Measurements from ENCODE around the gene MDM1. TPM values are rescaled to one million over a fixed set of nuclear protein-coding genes. Genes with fewer than 3 reads are reported as not detected.

MDM1 gene
- total RNA-seq, 1 donor from 2014 or later = 7.3 TPM

DNA sequence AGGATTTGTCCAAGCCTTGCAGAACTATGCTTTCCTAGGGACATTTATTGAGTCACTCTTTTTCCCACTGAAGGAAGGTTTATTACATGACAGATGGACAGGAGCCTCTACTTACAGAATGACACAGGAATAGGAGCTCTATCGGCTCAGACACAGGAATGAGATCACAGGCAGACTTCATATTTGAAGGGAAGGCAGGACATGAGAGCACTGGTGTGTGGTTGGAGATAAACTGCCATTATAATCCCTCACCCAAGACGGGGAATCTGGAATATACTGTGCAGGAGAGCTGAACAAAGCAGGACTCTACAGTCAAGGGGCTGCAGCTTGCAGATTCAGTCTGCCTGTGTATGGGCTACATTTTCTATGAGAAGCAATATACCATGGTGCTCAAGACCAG, 51.9 kb downstream of the MDM1 start:
- no peak for DNase-seq (ENCODE audit: low read depth)

DNA sequence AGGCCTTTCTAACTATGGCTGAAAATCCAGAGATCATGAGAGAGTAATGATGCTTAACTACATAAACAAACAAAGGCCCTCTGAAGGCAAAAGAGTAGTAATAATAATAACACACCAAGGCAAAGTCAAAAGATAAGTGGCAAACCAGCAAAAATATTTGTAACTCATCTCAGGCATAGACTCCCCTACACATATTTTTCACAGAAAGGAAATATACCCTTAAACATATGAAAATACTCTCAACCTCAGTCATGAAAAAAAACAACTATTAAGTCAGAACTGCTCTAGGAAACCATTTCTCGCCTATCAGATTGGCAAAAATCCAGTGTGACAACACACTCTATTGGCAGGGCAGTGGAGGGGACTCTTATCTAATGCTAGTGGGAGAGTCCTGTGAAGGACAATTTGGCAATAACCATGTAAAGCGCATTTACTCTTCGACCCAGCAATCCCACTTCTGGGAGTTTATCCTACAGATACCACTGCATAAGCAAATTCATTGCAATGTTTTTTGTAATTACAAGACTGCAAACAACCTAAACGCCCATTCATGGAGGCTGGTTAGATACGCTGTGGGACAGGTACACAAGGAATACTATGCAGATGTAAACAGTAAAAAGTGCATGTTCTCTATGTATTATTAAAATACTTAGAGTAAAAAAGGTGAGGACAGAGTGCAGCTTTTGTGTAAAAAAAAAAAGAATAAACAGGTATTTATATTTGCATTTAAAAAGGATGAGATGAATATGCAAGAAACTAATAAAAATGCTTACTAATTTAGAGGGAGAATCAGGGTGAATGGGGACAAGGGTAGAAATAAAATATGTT, 52.7 kb downstream of the MDM1 start:
- DNase-seq (ENCODE audit: low read depth) = no peak

DNA sequence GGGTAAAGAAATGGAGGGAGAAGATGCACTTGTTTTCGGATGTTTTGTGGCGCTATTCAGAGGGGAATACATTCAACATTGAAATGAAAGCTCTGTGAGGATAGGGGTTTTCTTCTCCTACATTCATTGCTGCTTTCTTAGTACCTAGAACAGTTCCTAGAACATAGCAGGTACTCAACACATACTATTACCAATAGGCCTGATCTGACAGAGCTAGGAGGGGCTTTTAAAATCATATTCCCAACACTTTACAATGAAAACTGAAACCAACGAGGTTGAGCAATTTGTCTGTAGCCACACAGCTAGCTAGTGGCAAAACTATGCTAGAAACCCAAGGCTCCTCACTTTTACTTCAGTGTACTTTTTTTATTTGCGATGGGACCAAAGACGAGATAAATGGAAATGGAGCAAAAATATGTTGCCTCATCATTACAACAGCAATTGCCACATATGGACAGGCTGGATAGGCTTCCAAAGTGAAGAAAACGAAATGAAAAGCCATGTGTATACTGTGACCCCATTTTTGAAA, 55.7 kb downstream of the MDM1 start:
- no peak for DNase-seq (ENCODE audit: low read depth)

DNA sequence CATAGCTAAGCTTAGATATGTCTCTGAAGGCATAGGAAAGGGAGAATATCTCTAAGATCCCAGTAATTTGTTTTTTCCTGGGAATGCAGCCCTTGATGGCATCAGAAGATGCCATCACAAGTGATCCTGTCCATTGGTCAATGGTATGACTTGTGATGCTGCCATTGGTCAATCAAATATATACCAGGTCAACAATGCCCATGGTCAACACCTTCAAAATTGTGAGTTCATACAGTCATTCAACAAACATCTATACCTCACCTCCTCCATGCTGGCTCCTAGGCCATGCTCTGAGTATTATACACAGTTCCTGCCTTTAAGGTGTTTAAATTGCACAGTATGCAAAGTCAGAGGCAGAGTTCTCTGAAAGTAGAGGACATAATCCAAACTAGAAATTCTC, 59.4 kb downstream of the MDM1 start:
- no peak for DNase-seq (ENCODE audit: low read depth)

DNA sequence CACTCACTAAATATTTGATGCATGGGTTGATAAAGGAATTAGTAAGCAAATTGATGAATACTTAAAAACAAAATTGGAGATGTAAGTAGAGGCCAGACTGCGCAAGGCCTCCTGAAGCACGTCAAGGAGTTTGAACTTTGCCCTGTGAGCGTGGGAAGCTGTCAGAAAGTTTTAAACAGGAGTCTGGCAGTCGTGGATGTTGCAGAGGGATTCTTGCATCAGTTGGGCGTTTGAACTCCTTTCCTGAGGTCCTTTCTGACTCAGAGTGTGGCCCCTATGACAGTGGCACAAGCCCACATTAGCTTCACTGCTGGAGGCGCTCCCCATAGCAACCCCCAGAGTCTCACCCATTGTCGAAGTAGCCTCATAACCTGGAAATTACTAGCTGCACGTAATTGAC, 60.8 kb downstream of the MDM1 start:
- no peak for DNase-seq (ENCODE audit: low read depth)

DNA sequence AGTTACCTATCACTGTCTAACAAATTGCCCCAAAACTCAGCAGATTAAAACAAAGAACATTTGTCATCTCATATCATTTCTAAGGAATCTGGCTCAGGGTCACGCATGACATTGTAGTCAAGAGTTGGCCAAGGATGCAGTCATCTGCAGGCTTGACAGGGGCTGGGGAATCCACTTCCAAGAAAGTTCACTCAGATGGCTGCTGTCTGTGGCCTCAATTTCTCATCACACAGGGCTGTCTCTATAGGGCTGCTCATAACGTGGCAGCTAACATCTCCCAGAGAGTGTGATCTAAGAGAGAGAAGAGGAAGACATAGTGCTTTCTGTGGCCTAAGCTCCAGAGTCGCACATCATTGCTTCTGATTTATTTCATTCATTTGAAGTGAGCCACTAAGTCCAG, 61.8 kb downstream of the MDM1 start:
- DNase-seq (ENCODE audit: low read depth) = no peak

DNA sequence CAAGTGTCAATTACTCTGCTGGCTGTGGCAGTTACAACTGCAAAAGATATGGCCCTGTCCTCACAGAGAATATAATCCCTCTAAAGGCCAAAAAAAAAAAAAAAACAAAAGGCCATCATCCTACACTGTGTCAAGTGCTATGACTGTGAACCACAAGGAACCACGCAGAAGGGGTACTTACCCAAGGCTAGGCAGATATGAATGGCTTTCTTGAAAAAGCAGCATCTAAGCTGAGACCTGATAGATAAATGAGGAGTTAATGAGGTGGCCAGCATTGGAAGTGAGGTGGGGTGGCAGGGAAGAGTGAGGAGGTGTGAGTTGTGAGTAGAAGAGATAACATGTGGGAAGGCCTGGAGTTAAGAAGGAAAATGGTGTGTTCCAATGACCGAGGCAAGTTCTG, 62.4 kb downstream of the MDM1 start:
- DNase-seq (ENCODE audit: low read depth) = no peak

DNA sequence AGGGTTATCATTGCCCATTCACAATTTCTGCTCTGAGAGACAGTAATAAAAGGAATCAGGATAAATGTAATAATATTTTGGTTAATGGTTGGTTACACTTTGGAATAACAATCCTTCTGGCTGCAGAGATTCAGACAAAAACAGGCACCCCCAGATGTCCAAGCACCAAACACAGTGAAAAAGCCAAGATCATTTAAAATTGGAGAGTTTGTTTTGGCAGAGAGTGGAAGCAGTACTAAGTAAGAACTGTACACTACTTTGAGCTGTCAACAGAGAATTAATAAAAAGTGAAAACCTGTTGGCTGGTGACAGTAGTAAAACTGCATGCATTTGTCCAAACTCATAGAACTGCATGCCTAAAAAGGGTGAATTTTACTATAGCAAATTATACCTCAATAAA, 63.2 kb downstream of the MDM1 start:
- DNase-seq (ENCODE audit: low read depth) = no peak

DNA sequence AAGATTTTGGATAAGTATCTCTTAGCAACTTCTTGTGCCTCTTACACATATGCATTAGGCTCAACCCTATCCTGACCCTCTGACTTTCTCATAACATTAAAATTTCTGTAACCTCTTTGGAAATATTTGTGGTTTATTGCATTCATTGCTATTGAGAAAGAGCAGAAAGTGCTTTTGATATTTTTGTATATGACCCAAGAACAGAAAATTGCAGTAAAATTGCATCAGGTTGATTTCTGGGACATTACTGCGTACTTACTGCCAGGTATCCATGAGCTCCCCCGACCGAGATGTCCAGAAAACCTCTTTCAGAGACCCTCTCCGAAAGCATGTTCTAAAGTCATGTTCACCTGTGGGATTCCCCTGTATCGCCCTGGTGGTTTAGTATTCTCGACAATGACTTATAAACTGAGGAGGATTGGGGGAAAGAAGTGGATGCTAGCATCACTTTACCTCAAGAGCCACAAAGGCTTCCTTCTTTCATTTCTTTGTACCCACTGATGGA, 64.2 kb downstream of the MDM1 start:
- no peak for DNase-seq (ENCODE audit: low read depth)

DNA sequence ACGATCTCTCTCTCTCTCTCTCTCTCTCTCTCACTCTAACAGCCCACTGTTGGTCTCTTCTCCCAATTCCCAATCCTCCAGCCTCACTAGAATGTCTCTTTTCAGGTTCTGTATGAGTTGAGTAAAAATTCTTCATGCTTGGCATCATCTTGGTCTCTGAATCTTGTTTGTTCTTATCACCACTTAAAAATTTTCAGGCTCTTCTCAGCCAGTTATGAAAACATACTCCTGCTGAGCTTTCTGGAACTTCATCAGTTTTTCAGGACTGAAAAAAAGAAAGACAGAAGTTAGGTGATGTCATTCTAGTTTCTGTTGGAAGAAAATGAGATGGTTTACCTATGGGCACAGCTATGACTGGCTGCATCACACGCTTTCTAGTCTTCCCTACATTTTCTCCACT, 67.3 kb downstream of the MDM1 start:
- DNase-seq (ENCODE audit: low read depth) = no peak

DNA sequence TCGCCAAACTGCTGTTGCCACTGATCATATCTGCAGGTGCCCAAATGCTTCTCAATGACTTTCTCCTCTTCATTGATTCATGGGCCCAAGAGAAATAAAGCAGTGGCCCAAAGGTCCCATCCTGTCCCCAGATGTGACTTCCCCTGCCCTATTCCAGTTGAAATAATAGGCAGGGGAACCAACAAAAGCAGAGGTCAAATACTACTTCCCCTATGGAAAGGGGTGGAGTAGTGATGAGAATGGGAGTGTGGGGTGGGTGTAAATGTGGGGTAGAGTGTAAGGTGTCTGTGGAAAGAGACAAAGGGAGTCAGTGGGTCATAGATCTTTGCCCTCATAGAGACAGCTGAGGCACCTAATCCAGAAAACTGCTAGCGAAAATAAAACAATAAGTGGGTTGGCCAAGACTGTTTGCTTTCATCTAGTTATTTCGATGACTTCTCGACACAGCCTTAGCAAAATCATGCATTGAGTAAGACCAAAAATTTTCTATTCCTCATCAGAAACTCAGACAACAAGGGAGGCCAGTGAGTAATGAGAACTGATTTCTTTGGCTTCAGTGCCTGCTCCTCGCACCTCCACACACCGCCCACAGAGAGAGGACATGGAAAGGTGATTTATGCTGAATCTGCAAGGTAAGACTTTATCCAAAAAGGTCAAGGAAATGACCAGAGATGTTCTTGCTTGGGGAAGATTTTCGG, 67.9 kb downstream of the MDM1 start:
- no peak for DNase-seq (ENCODE audit: low read depth)

DNA sequence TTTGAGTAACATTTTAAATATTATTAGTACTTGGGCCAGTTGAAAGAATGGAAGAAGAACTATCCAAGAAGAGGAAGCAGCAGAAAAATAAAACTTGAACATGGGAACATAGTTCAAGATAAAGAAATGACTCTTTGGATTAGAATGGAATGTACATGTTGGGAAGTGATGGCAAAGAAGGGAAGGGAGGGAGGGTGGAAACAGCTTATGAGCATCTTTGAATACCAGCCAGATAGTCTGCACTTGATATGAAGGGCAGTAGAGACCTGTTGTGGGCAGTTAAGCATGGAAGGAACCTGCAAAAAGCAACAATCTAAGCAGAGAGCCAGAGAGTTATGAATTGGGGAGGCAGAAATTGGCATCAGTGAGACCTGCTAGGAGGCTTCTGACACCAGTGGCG, 68.8 kb downstream of the MDM1 start:
- no peak for DNase-seq (ENCODE audit: low read depth)

DNA sequence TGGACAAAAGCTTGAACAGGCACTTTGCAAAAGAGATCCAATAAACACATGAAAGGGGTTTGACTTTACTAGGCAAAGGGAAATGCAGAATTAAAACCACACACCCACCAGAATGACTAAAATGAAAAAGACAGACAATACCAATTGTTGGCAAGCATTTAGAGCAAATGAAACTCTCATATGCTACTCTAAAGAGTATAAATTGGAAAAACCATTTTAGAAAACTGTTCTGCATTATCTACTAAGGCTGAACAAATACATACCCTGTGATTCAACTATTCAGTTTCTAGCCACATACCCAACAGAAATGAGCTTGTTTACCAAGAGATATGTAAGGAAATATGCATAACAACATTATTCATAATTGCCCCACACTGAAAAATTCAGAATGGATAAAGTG, 70.3 kb downstream of the MDM1 start:
- DNase-seq (ENCODE audit: low read depth) = no peak

DNA sequence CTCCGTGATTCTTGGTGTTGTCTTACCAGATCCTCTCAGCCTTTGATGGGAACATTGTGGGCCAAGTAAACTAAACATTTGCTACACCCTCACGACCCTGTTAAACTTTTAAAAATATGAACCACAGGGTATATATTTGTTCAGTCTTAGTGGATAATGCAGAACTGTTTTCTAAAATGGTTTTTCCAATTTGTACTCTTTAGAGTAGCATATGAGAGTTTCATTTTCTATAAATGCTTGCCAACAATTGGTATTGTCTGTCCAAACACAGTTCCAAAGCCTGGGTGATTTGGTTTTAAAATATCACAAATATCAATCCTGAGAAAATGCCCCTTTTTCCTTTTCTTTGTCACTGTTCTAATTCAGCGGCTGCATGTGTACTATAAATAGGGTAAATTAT, 72.0 kb downstream of the MDM1 start:
- no peak for DNase-seq (ENCODE audit: low read depth)

DNA sequence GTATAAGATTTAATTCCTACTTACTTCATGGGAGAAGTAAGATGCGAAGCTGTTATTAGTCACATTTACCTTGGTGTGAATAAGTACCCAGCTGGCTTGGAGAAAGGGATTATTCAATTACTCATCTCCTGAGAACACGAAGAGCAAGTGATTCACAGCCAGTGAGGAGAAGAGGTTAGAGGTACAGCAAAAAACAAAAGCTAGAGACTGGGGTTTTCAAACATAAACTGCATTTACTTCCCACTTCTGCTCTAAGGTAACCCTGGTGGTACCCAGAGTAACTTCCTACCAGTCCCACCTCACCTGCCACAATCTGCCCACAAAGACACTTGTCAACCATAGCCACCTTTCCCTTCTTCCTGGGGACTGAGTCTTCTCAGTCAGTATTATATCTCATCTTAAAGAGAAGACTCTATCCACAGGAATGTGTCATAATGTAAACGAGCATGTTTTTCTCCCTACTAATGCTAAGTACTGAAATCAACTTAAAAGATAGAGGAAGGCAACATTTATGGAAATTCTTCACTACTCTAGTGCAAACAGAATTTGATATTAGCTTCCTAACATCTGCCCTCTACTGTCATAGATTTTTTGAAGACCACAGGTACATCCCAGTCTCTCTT, 72.7 kb downstream of the MDM1 start:
- DNase-seq (ENCODE audit: low read depth) = peak; percentile 29

DNA sequence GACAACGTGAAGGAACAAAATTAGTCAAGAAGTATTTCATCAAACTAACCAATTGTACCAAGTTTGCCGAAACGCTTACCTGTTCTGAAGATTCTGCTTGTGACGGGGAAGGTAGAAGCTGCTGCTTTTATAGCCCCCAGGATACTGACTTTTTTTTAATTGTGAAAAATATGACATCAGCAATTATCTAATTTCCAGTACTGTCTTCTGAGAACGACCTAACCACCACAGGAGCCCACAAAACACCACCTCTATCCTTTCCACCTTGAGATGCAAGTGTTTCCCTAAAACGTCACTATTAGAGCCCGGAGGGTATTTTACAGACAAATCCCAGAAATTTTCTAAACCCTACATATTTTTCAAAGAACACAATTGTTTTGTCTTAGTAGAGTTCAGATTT, 78.7 kb downstream of the MDM1 start, which contains the start of gene IL22:
TSS of gene IL22 (minus strand) at position 101 of the 400 bp plus-strand sequence. CDS start 156 bp downstream, outside the sequence.
- DNase-seq (ENCODE audit: low read depth) = no peak

DNA sequence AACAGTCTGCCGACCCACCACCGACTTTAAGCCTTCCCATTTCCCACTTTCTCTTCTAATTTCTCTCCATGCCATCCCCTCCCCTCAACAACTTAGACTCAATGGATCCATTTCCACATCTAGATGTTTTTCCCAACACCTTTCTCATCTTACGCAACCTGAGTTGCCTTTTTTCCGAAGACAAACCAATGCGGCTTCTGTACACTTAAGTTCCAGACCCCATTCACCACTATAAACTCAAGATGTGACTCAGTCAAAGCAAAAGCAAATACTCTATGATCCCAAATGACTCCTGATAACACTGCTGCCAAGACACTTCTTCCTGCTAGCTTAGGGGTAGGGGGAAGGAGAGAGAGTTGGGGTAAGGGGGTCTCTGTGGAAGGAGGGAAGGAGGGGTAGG, 80.1 kb downstream of the MDM1 start:
- no peak for DNase-seq (ENCODE audit: low read depth)

DNA sequence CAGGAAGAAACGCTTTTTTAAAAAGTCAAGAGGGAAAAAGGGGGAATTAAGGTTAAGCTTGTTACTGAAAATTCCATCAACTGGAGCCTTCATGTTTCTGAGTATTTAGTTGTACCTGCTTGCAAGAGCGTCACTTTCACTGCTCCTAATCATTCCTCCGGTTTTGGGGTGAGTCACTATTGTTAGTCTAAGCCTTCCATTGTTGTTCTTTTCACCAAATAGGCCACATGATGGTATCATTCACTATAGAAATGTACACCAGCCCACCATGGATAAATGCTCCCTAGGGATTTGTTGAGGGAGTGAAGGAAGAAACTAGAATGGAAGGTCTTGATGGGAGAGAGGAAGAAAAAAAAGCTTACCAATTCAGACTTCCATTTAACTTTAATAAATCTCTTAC, 81.7 kb downstream of the MDM1 start:
- no peak for DNase-seq (ENCODE audit: low read depth)

DNA sequence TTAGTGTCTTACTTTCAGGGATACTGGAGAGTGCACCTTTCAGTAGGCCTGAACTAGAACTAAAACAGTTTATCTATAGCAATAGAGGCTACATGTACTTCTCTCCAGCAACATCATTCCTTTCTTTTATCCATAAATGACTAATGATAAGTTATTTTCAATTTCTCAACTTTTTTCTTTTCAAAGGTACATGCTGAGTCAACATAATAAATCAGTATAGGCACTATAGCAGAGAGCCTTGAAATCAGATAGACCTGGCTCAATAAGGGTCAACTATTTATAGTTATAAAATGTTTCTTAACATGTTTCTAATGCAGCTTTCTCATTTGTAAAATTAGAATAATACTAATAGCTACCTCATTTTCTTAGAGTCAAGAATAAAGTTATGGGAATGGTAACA, 84.4 kb downstream of the MDM1 start:
- DNase-seq (ENCODE audit: low read depth) = no peak

DNA sequence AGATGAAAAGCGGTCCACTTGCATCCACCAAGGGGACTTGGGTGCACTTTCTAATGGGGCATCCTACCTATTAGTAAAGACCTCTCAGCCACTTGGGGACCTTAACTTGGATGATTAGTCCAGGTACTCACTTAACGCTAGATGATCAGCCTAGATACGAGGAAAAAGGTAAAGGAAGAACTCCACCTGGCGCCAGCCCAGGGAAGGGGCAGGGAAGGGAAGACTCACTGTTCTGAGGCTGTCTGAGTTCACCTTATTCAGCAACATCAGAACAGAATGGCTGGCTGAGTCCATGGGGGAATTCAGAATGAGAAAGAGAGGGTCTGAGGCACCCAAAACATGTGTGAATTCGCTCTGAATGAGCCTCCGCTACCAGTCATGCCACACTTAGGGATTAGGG, 85.8 kb downstream of the MDM1 start:
- DNase-seq (ENCODE audit: low read depth) = no peak

DNA sequence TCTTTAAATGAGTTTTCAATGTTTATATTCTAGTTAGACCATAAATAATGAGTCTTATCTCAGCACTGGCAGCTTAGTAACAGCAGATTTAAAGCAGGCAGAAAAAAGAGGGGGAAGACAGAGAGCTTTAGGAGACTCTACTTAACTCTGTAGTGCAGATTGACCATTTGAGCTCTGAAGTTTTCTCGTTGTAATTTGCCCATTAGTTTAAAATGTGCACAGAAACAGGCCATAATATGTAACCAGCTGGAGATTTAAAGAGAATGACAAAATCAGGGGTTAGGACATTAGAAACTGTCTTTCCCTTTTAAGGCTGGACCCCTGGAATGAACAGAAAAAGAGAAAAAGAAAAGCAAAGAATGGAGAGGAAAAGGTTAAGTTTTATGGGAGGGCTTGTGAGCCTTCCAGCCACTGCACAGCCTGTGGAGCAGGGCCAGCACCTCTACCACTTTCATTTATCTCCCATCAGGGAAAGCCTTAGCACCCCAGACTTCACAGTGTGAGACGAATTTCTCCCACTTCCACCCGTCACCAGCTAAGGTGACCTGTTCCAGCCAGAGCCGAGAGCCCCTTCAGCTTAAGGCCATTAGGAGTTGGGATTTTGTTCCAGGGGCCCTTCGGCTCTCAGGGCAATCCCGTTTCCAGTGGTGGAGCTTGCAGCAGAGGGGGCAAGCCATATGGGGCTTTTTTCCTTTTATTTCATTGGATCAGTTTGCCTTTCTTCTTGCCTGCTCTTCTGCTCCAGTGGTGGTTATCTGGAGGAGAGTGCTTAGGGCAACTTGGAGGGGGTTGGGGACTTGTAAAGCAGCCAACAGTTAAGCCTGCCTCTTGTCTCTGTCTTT, 86.8 kb downstream of the MDM1 start:
- DNase-seq (ENCODE audit: low read depth) = no peak
